ENCODE results near the gene IL21. TPM values are rescaled to one million over a fixed set of nuclear protein-coding genes. Genes with fewer than 3 reads are reported as not detected.
A peak's percentile ranks its signal among the peaks of the same experiment; 100 is the strongest.

Gene IL21
- total RNA-seq, 1 experiment from 2014 or later = not detected

- no peak for TF ChIP-seq AFF4 (CRISPR knock-in tag; IDR thresholded peaks at IDR 0.05; ENCODE audit: borderline replicate concordance)
These were observed 16.7 kb downstream of the IL21 start (continued) for GRCh38 chr4:122604146-122604545.

GRCh38 chr4:122603156-122603574, 17.7 kb downstream of the IL21 start:
- no peak overlapping the region for H3K4me3 Mint-ChIP-seq
- no peak for TF ChIP-seq GTF2I (CRISPR knock-in tag; conservative IDR thresholded peaks at IDR 0.05)
- no peak for TF ChIP-seq ZNF232 (CRISPR knock-in tag; IDR thresholded peaks at IDR 0.05)
- no peak for TF ChIP-seq ATF3 (CRISPR knock-in tag; conservative IDR thresholded peaks at IDR 0.05)
- TF ChIP-seq JAZF1 (CRISPR knock-in tag; IDR thresholded peaks at IDR 0.05) = no peak
- no peak for TF ChIP-seq AFF4 (CRISPR knock-in tag; IDR thresholded peaks at IDR 0.05; ENCODE audit: borderline replicate concordance)
- no peak for TF ChIP-seq ERG (CRISPR knock-in tag; IDR thresholded peaks at IDR 0.05)
- TF ChIP-seq ARID4B (CRISPR knock-in tag; IDR thresholded peaks at IDR 0.05; ENCODE audit: borderline replicate concordance) = no peak
- TF ChIP-seq IRF1 (CRISPR knock-in tag; IDR thresholded peaks at IDR 0.05) = no peak
- no peak for TF ChIP-seq HMGA2 (CRISPR knock-in tag; IDR thresholded peaks at IDR 0.05)
- TF ChIP-seq JUN (CRISPR knock-in tag; IDR thresholded peaks at IDR 0.05) = no peak
- no peak for TF ChIP-seq NFYB (CRISPR knock-in tag; conservative IDR thresholded peaks at IDR 0.05; ENCODE audit: low read depth)
- TF ChIP-seq CREB1 (CRISPR knock-in tag; IDR thresholded peaks at IDR 0.05) = no peak
- TF ChIP-seq FOXP1 (CRISPR knock-in tag; IDR thresholded peaks at IDR 0.05; ENCODE audit: borderline replicate concordance) = no peak
- TF ChIP-seq NFE2L1 (CRISPR knock-in tag; IDR thresholded peaks at IDR 0.05) = no peak
- H3K4me1 Mint-ChIP-seq = peaks cover 32% of the 10 kb centered on the region
- no peak for DNase-seq (ENCODE audit: low spot score)
- peak; percentile 5; the same call in 1 of the 2 replicates for ATAC-seq
- no peak overlapping the region for H3K27ac Mint-ChIP-seq
- POLR2A ChIA-PET = no interaction called here
- CTCF ChIA-PET = interaction anchor here (0.6 to 3.6 kb wide), 13 partner anchors 8 to 703 kb away, joined by 3 to 44 read pairs (median 3); partner anchors contain the start of gene BBS12
- no peaks in the 10 kb centered on the region for H3K9me3 Mint-ChIP-seq
- no peaks in the 10 kb centered on the region for H3K27me3 Mint-ChIP-seq (ENCODE audit: low read depth)
- H3K36me3 Mint-ChIP-seq = no peaks in the 10 kb centered on the region
